ENCODE results near the gene ARL15.

ARL15 gene

DNA sequence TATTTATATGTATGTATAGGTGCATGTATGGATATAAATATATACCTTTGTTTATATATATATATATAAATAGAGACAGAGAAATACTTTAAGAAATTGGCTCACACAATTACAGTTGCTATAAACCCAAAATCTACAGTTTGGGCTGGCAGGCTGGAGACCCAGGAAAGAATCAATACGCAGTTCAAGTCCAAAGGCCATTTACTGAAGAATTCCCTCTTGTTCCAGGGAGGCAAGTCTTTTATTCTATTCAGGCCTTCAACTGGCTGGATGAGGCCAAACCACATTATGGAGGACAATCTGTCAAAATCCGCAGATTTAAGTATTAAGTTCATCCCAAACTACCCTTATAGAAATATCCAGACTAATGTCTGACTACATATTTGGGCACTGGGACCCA lies 144.7 kb downstream of the ARL15 start:
- 75% methylated on average over 2 of the region's 2 CpGs for WGBS (ENCODE audit: insufficient coverage)
- Histone ChIP-seq H3K9me3 (ENCODE audit: control extremely low read depth in 1 of 5, control insufficient read depth in 4 of 5, insufficient read depth in 2 of 5, low read depth in 1 of 5, low read length in 4 of 5) (peaks cover 0 to 6% (median 0%) of the 10 kb centered on the region in 5 experiments), H3K27ac (ENCODE audit: insufficient read depth in 1 of 2, low read depth in 1 of 2, low read length in 2 of 2, poor library complexity in 1 of 2, severe bottlenecking in 2 of 2) (no peak overlapping the region), H3K4me1 (ENCODE audit: control extremely low read depth in 1 of 4, control insufficient read depth in 4 of 4, insufficient read depth in 4 of 4, low read length in 3 of 4) (no peaks in the 10 kb centered on the region), H3K4me3 (ENCODE audit: control insufficient read depth in 1 of 7, extremely low read depth in 1 of 7, insufficient read depth in 4 of 7, low read depth in 2 of 7, low read length in 6 of 7) (no peak overlapping the region), H3K27me3 (replicated peaks in 2 of 5; ENCODE audit: control insufficient read depth in 4 of 5, insufficient read depth in 5 of 5, low read length in 4 of 5) (no peaks in the 10 kb centered on the region), H3K36me3 (ENCODE audit: control insufficient read depth in 4 of 4, insufficient read depth in 4 of 4, low read length in 3 of 4) (peaks cover 0 to 22% (median 5%) of the 10 kb centered on the region in 4 experiments)
- POLR2A ChIA-PET, result no interaction called here
- DNase-seq, result no peak
- CTCF ChIA-PET, result no interaction called here

- Histone ChIP-seq H3K36me3 (ENCODE audit: control insufficient read depth in 4 of 4, insufficient read depth in 4 of 4, low read length in 3 of 4) (peaks cover 0 to 5% (median 2%) of the 10 kb centered on the region in 4 experiments), H3K27ac (ENCODE audit: insufficient read depth in 1 of 2, low read depth in 1 of 2, low read length in 2 of 2, poor library complexity in 1 of 2, severe bottlenecking in 2 of 2) (no peak overlapping the region), H3K4me3 (ENCODE audit: control insufficient read depth in 1 of 7, extremely low read depth in 1 of 7, insufficient read depth in 4 of 7, low read depth in 2 of 7, low read length in 6 of 7) (no peak overlapping the region), H3K9me3 (ENCODE audit: control extremely low read depth in 1 of 5, control insufficient read depth in 4 of 5, insufficient read depth in 2 of 5, low read depth in 1 of 5, low read length in 4 of 5) (peaks cover 0 to 6% (median 0%) of the 10 kb centered on the region in 5 experiments), H3K27me3 (replicated peaks in 2 of 5; ENCODE audit: control insufficient read depth in 4 of 5, insufficient read depth in 5 of 5, low read length in 4 of 5) (no peaks in the 10 kb centered on the region), H3K4me1 (ENCODE audit: control extremely low read depth in 1 of 4, control insufficient read depth in 4 of 4, insufficient read depth in 4 of 4, low read length in 3 of 4) (no peaks in the 10 kb centered on the region)
- WGBS (ENCODE audit: insufficient coverage), result 93% methylated on average over 3 of the region's 3 CpGs
- CTCF ChIA-PET, result no interaction called here
- no peak for DNase-seq
- POLR2A ChIA-PET, result no interaction called here
Measured at GRCh38 chr5:54162184-54162583, 148.2 kb downstream of the ARL15 start.

DNA sequence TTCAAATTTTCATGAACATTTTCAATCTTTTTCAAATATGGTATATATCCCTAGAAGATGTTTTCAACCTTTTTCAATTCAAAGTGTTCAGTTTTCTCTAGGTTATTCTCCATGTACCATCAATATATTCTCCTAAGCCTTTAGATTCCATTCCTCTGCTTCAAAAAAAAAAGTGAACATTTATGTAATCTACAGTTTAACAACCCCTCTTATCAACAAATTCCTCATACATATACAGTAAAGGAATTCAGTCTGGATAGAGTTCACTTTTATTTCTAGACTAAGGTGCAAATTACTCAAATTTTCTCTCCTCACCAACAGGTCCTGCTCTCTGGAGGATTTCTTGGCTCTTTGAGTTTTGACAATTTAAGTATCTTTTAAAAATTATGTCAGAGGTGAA lies 150.0 kb downstream of the ARL15 start:
- peaks cover 0 to 5% (median 0%) of the 10 kb centered on the region in 4 experiments for H3K36me3 ChIP-seq (ENCODE audit: control insufficient read depth in 4 of 4, insufficient read depth in 4 of 4, low read length in 3 of 4)
- no peaks in the 10 kb centered on the region for H3K4me1 ChIP-seq (ENCODE audit: control extremely low read depth in 1 of 4, control insufficient read depth in 4 of 4, insufficient read depth in 4 of 4, low read length in 3 of 4)
- ChIA-PET CTCF (no interaction called here), POLR2A (no interaction called here)
- peaks cover 0 to 6% (median 0%) of the 10 kb centered on the region in 5 experiments for H3K9me3 ChIP-seq (ENCODE audit: control extremely low read depth in 1 of 5, control insufficient read depth in 4 of 5, insufficient read depth in 2 of 5, low read depth in 1 of 5, low read length in 4 of 5)
- DNase-seq, result no peak
- no peak overlapping the region for H3K4me3 ChIP-seq (ENCODE audit: control insufficient read depth in 1 of 7, extremely low read depth in 1 of 7, insufficient read depth in 4 of 7, low read depth in 2 of 7, low read length in 6 of 7)
- no peaks in the 10 kb centered on the region for H3K27me3 ChIP-seq (replicated peaks in 2 of 5; ENCODE audit: control insufficient read depth in 4 of 5, insufficient read depth in 5 of 5, low read length in 4 of 5)
- H3K27ac ChIP-seq (ENCODE audit: insufficient read depth in 1 of 2, low read depth in 1 of 2, low read length in 2 of 2, poor library complexity in 1 of 2, severe bottlenecking in 2 of 2), result no peak overlapping the region

- Histone ChIP-seq H3K4me1 (ENCODE audit: control extremely low read depth in 1 of 4, control insufficient read depth in 4 of 4, insufficient read depth in 4 of 4, low read length in 3 of 4) (no peaks in the 10 kb centered on the region), H3K4me3 (ENCODE audit: control insufficient read depth in 1 of 7, extremely low read depth in 1 of 7, insufficient read depth in 4 of 7, low read depth in 2 of 7, low read length in 6 of 7) (no peak overlapping the region), H3K27me3 (replicated peaks in 2 of 5; ENCODE audit: control insufficient read depth in 4 of 5, insufficient read depth in 5 of 5, low read length in 4 of 5) (no peaks in the 10 kb centered on the region), H3K9me3 (ENCODE audit: control extremely low read depth in 1 of 5, control insufficient read depth in 4 of 5, insufficient read depth in 2 of 5, low read depth in 1 of 5, low read length in 4 of 5) (peaks cover 0 to 6% (median 0%) of the 10 kb centered on the region in 5 experiments), H3K36me3 (ENCODE audit: control insufficient read depth in 4 of 4, insufficient read depth in 4 of 4, low read length in 3 of 4) (peaks cover 0 to 5% (median 0%) of the 10 kb centered on the region in 4 experiments), H3K27ac (ENCODE audit: insufficient read depth in 1 of 2, low read depth in 1 of 2, low read length in 2 of 2, poor library complexity in 1 of 2, severe bottlenecking in 2 of 2) (no peak overlapping the region)
- POLR2A ChIA-PET, result no interaction called here
- no CpG with 5 or more reads among the region's 2 CpGs for WGBS (ENCODE audit: insufficient coverage)
- no peak for DNase-seq
- CTCF ChIA-PET, result no interaction called here
Measured at GRCh38 chr5:54159893-54160195, 150.5 kb downstream of the ARL15 start.

- ChIA-PET CTCF (no interaction called here), POLR2A (no interaction called here)
- no peak overlapping the region for H3K4me3 ChIP-seq (ENCODE audit: control insufficient read depth in 1 of 7, extremely low read depth in 1 of 7, insufficient read depth in 4 of 7, low read depth in 2 of 7, low read length in 6 of 7)
- H3K27me3 ChIP-seq (replicated peaks in 2 of 5; ENCODE audit: control insufficient read depth in 4 of 5, insufficient read depth in 5 of 5, low read length in 4 of 5), result no peaks in the 10 kb centered on the region
- WGBS (ENCODE audit: insufficient coverage), result 83% methylated on average over 1 of the region's 4 CpGs
- no peak overlapping the region for H3K27ac ChIP-seq (ENCODE audit: insufficient read depth in 1 of 2, low read depth in 1 of 2, low read length in 2 of 2, poor library complexity in 1 of 2, severe bottlenecking in 2 of 2)
- DNase-seq, result peak; percentile 4 to 35 (median 6)
- H3K4me1 ChIP-seq (ENCODE audit: control extremely low read depth in 1 of 4, control insufficient read depth in 4 of 4, insufficient read depth in 4 of 4, low read length in 3 of 4), result no peaks in the 10 kb centered on the region
- H3K9me3 ChIP-seq (ENCODE audit: control extremely low read depth in 1 of 5, control insufficient read depth in 4 of 5, insufficient read depth in 2 of 5, low read depth in 1 of 5, low read length in 4 of 5), result peaks cover 0 to 4% (median 0%) of the 10 kb centered on the region in 5 experiments
- H3K36me3 ChIP-seq (ENCODE audit: control insufficient read depth in 4 of 4, insufficient read depth in 4 of 4, low read length in 3 of 4), result peaks cover 0 to 5% (median 0%) of the 10 kb centered on the region in 4 experiments
Measured at GRCh38 chr5:54159153-54159892, 151.1 kb downstream of the ARL15 start.

GRCh38 chr5:54156577-54156976 lies 153.8 kb downstream of the ARL15 start:
- no CpG with 5 or more reads among the region's 1 CpG for WGBS (ENCODE audit: insufficient coverage)
- no peaks in the 10 kb centered on the region for H3K27me3 ChIP-seq (replicated peaks in 2 of 5; ENCODE audit: control insufficient read depth in 4 of 5, insufficient read depth in 5 of 5, low read length in 4 of 5)
- H3K9me3 ChIP-seq (ENCODE audit: control extremely low read depth in 1 of 5, control insufficient read depth in 4 of 5, insufficient read depth in 2 of 5, low read depth in 1 of 5, low read length in 4 of 5), result no peaks in the 10 kb centered on the region
- POLR2A ChIA-PET, result no interaction called here
- CTCF ChIA-PET, result no interaction called here
- no peak for DNase-seq
- peaks cover 0 to 5% (median 0%) of the 10 kb centered on the region in 4 experiments for H3K36me3 ChIP-seq (ENCODE audit: control insufficient read depth in 4 of 4, insufficient read depth in 4 of 4, low read length in 3 of 4)
- H3K4me1 ChIP-seq (ENCODE audit: control extremely low read depth in 1 of 4, control insufficient read depth in 4 of 4, insufficient read depth in 4 of 4, low read length in 3 of 4), result no peaks in the 10 kb centered on the region
- no peak overlapping the region for H3K4me3 ChIP-seq (ENCODE audit: control insufficient read depth in 1 of 7, extremely low read depth in 1 of 7, insufficient read depth in 4 of 7, low read depth in 2 of 7, low read length in 6 of 7)
- H3K27ac ChIP-seq (ENCODE audit: insufficient read depth in 1 of 2, low read depth in 1 of 2, low read length in 2 of 2, poor library complexity in 1 of 2, severe bottlenecking in 2 of 2), result no peak overlapping the region

DNA sequence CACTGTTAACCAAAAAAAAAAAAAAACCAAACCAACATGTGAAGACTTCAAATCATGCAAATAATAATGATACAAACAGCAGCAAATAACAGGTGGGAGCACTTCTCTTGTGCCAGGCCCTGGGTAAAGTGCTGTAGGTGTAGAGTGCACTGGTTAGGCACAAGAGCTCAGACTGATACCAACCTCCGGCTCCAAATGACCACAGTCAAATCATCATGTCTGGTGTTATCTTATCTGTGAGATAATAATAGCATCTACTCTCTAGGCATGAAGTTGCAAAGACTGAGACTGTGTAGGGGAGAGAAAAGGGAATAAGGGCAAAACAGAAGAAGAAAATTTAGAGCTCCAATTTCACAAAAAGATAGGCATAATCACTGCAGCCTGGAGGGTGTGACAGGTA lies 159.5 kb downstream of the ARL15 start:
- Histone ChIP-seq H3K36me3 (ENCODE audit: control insufficient read depth in 4 of 4, insufficient read depth in 4 of 4, low read length in 3 of 4) (peaks cover 0 to 2% (median 0%) of the 10 kb centered on the region in 4 experiments), H3K4me1 (ENCODE audit: control extremely low read depth in 1 of 4, control insufficient read depth in 4 of 4, insufficient read depth in 4 of 4, low read length in 3 of 4) (no peaks in the 10 kb centered on the region), H3K4me3 (ENCODE audit: control insufficient read depth in 1 of 7, extremely low read depth in 1 of 7, insufficient read depth in 4 of 7, low read depth in 2 of 7, low read length in 6 of 7) (no peak overlapping the region), H3K9me3 (ENCODE audit: control extremely low read depth in 1 of 5, control insufficient read depth in 4 of 5, insufficient read depth in 2 of 5, low read depth in 1 of 5, low read length in 4 of 5) (peaks cover 0 to 6% (median 0%) of the 10 kb centered on the region in 5 experiments), H3K27me3 (replicated peaks in 2 of 5; ENCODE audit: control insufficient read depth in 4 of 5, insufficient read depth in 5 of 5, low read length in 4 of 5) (no peaks in the 10 kb centered on the region), H3K27ac (ENCODE audit: insufficient read depth in 1 of 2, low read depth in 1 of 2, low read length in 2 of 2, poor library complexity in 1 of 2, severe bottlenecking in 2 of 2) (no peak overlapping the region)
- no CpG with 5 or more reads among the region's 1 CpG for WGBS (ENCODE audit: insufficient coverage)
- ChIA-PET POLR2A (no interaction called here), CTCF (no interaction called here)
- no peak for DNase-seq
